B cell (primary cell): ENCODE data around the gene FNDC3A.

Source experiments
- EZH2 ChIP-seq: IDR thresholded peaks from 2 replicates; pipeline ENCODE4 v1.6.1; 2012; ENCODE audit warnings: borderline replicate concordance, low read depth, mild to moderate bottlenecking, moderate library complexity, low read length; ENCODE audit not compliant: insufficient read depth, poor library complexity, severe bottlenecking
- TF ChIP-seq, protein P1 (sequence below): fragments of 200-600 bp; IDR thresholded peaks from one replicate; pipeline ENCODE4 v1.8.0; 2022; ENCODE audit warnings: antibody characterized with exemption, mild to moderate bottlenecking

- TF ChIP-seq EZH2: no peak
- TF ChIP-seq, protein P1, sequence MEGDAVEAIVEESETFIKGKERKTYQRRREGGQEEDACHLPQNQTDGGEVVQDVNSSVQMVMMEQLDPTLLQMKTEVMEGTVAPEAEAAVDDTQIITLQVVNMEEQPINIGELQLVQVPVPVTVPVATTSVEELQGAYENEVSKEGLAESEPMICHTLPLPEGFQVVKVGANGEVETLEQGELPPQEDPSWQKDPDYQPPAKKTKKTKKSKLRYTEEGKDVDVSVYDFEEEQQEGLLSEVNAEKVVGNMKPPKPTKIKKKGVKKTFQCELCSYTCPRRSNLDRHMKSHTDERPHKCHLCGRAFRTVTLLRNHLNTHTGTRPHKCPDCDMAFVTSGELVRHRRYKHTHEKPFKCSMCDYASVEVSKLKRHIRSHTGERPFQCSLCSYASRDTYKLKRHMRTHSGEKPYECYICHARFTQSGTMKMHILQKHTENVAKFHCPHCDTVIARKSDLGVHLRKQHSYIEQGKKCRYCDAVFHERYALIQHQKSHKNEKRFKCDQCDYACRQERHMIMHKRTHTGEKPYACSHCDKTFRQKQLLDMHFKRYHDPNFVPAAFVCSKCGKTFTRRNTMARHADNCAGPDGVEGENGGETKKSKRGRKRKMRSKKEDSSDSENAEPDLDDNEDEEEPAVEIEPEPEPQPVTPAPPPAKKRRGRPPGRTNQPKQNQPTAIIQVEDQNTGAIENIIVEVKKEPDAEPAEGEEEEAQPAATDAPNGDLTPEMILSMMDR: no peak
Measured at GRCh38 chr13:49248622-49249002, 272.9 kb downstream of the FNDC3A start.
